Hematopoietic multipotent progenitor cell treated with erythropoietin and hydrocortisone succinate and interleukin-3 and kit ligand, for 15 days (in vitro differentiated cells): ENCODE data around the gene PIK3R2.
"Not testable (repeated sequence)": the region's sequence is repeated elsewhere in the genome, so short reads cannot be mapped to it uniquely, and the experiment has no call there.

Source experiments
- DNase-seq: peaks from one replicate; pipeline ENCODE4 v3.0.0-alpha.2; 2015; ENCODE audit warnings: low spot score

PIK3R2 gene

DNA sequence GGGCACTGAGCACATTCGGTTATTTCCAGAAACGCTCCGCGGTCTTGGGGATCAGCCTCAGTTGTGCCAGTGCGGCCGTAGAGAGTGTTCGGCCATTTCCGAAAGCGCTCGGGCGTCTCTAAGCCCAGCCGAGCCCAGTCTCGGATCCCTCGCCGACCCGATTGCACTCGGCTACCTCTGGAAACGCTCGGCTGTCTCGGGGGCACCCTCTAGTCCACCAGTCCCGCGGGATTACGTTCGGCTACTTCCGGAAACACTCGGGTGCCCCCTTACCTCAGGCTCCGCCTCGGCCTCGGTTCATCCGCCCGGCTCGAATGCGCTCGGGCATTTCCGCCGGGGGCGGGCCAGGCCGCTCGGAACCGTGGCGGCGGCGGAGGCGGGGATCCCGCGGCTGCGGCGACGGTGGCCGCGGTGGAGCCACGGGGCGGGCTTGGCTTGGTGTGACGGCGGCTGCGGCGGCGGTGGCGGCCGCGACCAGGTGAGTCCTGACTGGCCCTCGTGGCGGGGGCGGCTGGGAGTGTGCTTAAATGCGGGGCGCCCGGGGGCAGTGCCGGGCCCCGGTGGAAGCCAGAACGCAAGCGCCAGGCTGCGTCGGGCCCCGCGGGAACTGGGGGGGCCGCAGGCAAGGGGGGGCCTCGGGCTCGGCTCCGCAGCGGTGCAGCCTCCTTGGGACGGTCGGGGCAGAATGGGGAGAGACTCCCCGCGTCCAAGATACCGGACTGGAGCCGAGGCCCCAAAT is at the start of gene PIK3R2:
Gene PIK3R2 (plus strand): TSS at position 347 of the 739 bp plus-strand sequence. CDS start 2,717 bp downstream, outside the sequence.
- DNase-seq: peak; percentile 98

DNA sequence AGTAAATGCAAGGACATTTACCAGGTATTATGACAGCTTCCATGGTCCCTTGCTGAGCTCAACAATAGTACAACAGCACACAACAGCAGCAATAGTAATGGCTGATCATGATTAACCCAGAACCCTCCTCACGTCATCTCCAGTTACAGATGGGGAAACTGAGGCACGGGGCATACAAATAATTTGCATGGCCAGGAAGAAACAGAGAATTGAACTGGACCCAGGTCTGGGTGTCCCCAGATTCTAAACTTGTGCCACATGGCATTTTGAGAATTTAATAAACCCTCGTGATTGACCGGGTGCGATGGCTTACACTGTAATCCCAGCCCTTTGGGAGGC is 48.2 kb upstream of the PIK3R2 start:
- no peak for DNase-seq

- not testable (repeated sequence) for DNase-seq
These were observed 47.7 kb upstream of the PIK3R2 start for GRCh38 chr19:18105259-18105658.

DNA sequence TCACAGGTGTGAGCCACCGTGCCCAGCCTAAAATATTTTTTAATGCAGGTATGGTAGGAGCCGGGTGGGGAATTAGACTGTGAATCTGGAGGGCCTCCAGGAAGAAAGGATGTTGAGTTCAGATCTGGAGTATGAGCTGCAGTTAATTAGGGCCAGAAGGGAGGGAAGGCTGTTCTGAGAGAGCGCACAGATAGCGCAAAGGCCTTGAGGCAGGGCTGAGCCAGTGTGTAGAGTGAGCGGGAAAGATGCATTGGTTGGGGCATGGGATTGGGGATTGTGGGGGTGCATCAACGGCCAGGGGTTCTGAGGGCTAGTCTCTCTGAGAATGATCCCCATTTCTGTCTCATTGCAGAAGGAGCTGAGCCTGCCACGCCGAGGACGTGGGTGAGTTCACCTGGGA is 45.7 kb upstream of the PIK3R2 start:
- no peak for DNase-seq

GRCh38 chr19:18108897-18109296 is 44.1 kb upstream of the PIK3R2 start:
- no peak for DNase-seq

DNA sequence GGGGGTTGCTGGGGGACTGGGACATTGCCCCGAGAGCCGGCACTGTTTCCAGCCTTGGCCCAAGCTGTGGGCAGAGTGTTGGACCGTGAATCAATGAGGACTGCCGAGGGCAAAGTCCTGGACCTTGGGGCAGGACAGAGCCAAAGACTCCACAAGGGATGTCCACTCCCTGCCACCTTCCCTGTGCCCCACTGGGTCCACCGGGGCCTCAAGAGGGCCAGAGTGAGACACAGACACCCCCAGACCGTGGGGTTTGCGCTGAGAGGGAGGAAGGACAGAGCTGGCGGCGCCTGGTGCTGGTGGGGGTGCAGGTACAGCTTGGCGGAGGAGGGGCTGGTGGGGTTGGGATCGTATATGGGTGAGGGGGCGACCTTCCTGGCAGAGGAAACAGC is 43.6 kb upstream of the PIK3R2 start:
- DNase-seq: no peak

GRCh38 chr19:18109733-18110608 is 43.0 kb upstream of the PIK3R2 start:
- no peak for DNase-seq

DNA sequence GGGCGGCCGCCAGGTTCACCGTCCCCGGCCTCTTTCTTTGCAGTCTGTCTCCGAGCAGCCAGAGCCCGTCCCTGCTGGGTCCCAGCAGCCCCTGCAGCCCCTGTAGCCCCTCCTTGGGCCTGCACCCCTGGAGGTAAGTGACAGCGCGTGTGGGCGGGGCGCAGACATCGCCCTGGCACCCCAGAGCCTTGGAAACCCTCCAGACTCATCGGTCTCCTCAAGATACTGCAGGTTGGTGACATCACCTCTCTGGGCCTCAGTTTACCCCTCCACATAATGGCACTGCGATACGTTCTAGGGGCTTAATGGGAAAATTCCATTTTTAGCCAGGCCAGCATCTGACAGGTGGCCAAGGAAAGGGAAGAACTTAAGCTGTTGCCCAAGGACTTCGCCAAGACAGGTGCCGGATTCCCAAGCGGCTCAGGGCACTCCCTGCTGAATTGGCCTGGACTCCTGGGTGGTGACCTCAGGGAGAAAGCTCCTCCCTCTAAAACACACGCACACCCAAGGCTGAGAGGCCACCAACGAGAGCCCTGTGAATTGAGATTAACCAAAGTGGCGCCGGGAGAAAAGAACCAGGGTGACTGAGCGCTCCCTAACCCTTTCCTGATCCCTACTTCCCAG is 42.2 kb upstream of the PIK3R2 start:
- no peak for DNase-seq

- DNase-seq: peak; percentile 88
These were observed 39.9 kb upstream of the PIK3R2 start for GRCh38 chr19:18112989-18113478.

GRCh38 chr19:18113827-18114226 is 39.1 kb upstream of the PIK3R2 start:
- no peak for DNase-seq

GRCh38 chr19:18114483-18114882 is 38.5 kb upstream of the PIK3R2 start:
- DNase-seq: no peak

DNA sequence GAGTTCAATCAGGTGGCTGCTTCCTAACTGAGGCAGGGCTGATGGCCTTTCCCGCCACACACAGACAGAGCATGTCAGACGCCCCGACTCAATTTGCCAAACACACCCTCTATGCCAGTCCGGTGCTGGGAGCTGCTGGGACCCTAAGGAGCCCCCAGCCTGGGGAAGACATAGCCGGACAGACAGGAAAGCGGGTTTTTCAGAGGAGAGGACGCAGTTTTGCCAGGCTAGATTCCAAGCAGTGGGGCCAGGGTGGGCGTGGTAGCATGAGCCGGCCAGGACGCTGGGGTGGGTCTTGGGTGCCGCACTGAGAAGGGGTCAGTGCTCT is 35.6 kb upstream of the PIK3R2 start:
- no peak for DNase-seq

DNA sequence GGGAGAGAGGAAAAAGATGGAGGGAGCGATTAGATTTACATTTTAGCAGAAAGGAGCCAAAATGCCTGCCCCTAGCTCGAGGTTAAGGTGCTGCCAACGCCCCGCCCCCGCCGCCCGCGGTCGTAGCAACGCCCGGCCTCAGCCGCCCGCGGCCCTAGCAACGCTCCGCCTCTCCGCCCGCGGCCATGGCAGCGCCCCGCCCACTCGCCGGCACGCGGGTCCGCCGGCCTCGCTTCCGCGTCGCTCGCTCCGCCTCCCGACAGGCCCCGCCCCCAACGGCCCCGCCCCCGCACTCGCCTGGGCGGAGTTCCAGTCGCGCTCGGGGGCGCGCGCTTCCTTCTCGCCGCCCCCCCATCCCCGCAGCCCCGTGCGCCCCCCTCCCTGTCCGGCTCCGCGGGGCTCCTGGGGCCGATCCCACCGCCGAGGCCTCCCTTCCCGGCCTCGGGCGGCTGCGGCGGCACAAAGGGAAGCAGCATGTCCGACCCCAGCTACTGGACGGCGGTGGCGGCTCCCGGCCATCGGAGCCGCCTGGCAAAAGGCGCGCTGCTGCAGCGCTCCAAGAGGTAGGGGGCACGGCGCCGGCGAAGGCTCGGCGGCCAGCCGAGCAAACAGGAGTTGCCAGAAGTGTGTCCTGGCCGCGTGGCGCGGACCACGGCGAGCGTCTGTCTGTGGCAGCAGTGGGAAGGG is 35.1 kb upstream of the PIK3R2 start:
- peak; percentile 97 for DNase-seq

GRCh38 chr19:18118420-18119012 is 34.4 kb upstream of the PIK3R2 start:
- DNase-seq: no peak

DNA sequence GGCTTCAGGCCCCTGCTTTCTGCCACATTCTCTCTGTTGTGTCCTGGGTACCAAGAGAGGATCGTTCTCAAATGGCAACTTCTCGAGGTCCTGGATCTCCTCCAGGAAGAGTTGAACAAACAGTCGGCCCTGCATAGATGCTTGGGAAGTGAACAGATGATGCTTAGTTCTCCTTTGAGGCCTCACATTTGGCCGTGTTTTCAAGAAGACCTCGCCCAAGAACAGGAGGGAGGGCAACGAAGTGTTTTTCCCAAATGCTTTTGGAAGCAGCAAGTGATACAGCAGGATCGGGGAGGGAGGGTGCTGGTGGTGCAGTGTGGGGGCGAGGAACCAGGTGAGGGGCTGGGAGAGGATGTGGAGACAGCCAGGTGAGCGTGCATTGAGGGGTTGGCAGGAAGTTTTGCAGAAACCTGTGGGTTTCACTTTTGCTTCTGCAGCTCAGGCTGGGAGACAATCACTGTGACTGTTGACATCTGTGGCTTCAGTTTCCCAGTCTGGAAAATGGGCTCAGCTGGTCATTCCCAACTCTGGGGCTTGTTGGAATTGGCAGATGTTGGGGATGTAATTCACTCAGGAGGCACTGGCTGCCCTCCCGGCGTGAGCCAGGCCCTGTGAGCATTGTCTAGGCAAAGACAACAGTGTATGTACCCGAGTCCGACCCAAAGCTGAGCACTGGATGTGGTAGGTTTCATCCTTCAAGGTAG is 33.8 kb upstream of the PIK3R2 start:
- no peak for DNase-seq

DNA sequence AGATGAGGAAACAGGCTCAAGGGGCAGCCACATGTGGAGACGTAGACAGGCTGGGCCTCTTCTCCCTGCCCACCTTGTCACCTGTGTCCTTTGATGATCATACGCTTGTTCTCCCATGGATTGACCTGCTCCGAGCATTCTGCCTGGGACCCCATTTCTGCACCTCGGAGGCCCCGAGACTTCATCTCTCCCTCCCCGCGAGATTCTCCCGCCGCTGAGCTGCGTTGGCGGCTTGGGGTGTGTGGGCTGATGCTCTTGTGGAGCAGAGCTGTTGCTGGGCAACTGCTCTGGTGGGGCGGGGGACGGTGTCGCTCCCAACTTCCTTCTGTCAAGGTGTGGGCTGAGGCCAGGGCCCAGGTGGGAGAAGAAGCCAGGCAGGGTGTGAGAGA is 33.3 kb upstream of the PIK3R2 start:
- no peak for DNase-seq

GRCh38 chr19:18120127-18120526 is 32.8 kb upstream of the PIK3R2 start:
- DNase-seq: no peak

- DNase-seq: no peak
These were observed 31.8 kb upstream of the PIK3R2 start for GRCh38 chr19:18121166-18121565.

- no peak for DNase-seq
These were observed 30.5 kb upstream of the PIK3R2 start for GRCh38 chr19:18122424-18122823.

DNA sequence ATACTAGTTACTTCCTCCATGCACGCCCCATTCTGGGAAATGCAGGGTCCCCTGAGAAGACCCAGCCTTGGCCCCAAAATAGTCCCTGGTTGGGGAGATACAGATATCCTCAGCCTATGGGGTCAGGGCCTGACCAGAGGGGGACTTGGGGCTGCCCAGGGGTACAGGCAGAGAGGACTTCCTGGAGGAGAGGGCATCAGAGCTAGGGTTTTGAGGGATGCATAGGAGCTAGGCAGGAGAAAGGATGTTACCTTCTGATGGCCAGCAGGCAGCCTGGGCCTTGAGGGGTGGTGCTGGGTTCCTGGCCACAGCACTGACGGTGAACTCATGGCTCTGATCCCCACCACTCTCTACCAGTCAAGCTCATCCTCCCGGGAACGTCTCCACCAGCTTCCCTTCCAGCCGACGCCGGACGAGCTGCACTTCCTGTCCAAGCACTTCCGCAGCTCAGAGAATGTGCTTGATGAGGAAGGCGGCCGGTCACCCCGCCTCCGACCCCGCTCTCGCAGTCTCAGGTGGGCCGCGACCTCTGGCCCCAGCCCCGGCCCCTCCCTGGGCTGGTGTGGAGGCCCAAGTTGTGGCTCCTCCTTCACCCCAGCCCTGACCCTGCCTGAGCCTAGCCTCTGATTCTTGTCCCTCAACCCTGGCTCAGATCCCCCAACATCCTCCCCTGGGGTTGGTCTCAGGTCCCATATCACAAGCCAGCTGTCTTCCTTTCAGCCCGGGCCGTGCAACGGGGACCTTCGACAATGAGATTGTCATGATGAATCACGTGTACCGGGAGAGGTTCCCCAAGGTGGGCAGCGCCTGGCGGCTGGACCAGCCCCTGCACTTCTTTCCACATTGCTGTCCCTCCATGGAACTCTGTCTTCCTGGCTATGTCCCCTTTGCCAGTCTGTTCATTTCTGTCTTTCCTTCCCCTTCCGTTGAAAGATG is 29.8 kb upstream of the PIK3R2 start:
- DNase-seq: no peak
